Endothelial cell of umbilical vein (primary cell): Measurements from ENCODE around the gene RPS25. TPM values are rescaled to one million over a fixed set of nuclear protein-coding genes. Genes with fewer than 3 reads are reported as not detected.
"Not testable (repeated sequence)": the region's sequence is repeated elsewhere in the genome, so short reads cannot be mapped to it uniquely, and the experiment has no call there.

Source experiments
- BruUV-seq: library from RNA; stranded (reverse); fragments of 400-500 nt; replicated peaks from 2 replicates; lab custom pipeline; 2021; lab: Mats Ljungman, UMichigan
- CTCF ChIA-PET: fragments of 300-600, 350-600 bp; sonication (Branson Sonifier 250); formaldehyde crosslinking; loops from one replicate; lab custom pipeline; 2021; ENCODE audit warnings: antibody characterized with exemption, inconsistent platforms; lab: Charles Lee
- POLR2A ChIA-PET: fragments of 300-600, 350-600 bp; sonication (Branson Sonifier 250); formaldehyde crosslinking; loops from one replicate; lab custom pipeline; 2021; ENCODE audit warnings: antibody characterized with exemption, inconsistent platforms; lab: Charles Lee
- DNase-seq: peaks from one replicate; pipeline ENCODE4 v3.0.0-alpha.2; 2011; ENCODE audit warnings: low read depth, low spot score
- FAIRE-seq: peaks from 2 replicates; lab custom pipeline; 2011; peaks lifted over from hg19 to GRCh38; lab: Jason Lieb, UNC
- H2AFZ ChIP-seq: 2 replicates; pipeline ENCODE4 v1.6.0; 2012; ENCODE audit warnings: low read depth, low read length, control low read depth, inconsistent platforms
- H3K27ac ChIP-seq: 2 replicates; pipeline ENCODE4 v1.5.1; 2011; ENCODE audit warnings: low read depth, mild to moderate bottlenecking, control low read depth, low read length, moderate library complexity; ENCODE audit not compliant: insufficient read depth
- H3K27me3 ChIP-seq, 2 experiments: 2 replicates each; pipeline versions ENCODE4 v1.6.0 to v1.6.1; 2011; ENCODE audit warnings: low read length in 2 of 2, mixed read lengths in 1 of 2; ENCODE audit not compliant: control insufficient read depth in 2 of 2, insufficient read depth in 2 of 2
- H3K36me3 ChIP-seq, 2 experiments: 2 replicates in 1 of 2; 3 replicates in 1 of 2; pipeline ENCODE4 v1.5.1; 2011; ENCODE audit warnings: low read length in 2 of 2, mild to moderate bottlenecking in 1 of 2, moderate library complexity in 1 of 2; ENCODE audit not compliant: control insufficient read depth in 2 of 2, insufficient read depth in 2 of 2; ENCODE audit errors: extremely low read depth in 1 of 2
- H3K4me1 ChIP-seq: 3 replicates; pipeline ENCODE4 v1.5.1; 2011; ENCODE audit warnings: mild to moderate bottlenecking, low read length; ENCODE audit not compliant: control insufficient read depth, insufficient read depth; ENCODE audit errors: extremely low read depth
- H3K4me2 ChIP-seq: 2 replicates; pipeline ENCODE4 v1.6.1; 2011; ENCODE audit warnings: low read length, control low read depth, mixed read lengths; ENCODE audit not compliant: insufficient read depth
- H3K4me3 ChIP-seq, 3 experiments: fragments of 200-600 bp in 1 of 3; sonication (generic), shearing (Covaris generic) in 1 of 3; replicated peaks in 1 of 3; 2 replicates each; pipeline ENCODE4 v1.5.1; 2011 to 2016; ENCODE audit warnings: control low read depth in 3 of 3, low read length in 3 of 3, mild to moderate bottlenecking in 2 of 3, inconsistent platforms in 1 of 3, low read depth in 1 of 3, moderate library complexity in 1 of 3; ENCODE audit not compliant: insufficient read depth in 1 of 3
- H3K79me2 ChIP-seq: 2 replicates; pipeline ENCODE4 v1.6.0; 2012; ENCODE audit warnings: low read length, inconsistent platforms; ENCODE audit not compliant: control insufficient read depth, insufficient read depth
- H3K9ac ChIP-seq: replicated peaks from 2 replicates; pipeline ENCODE3; 2011; ENCODE audit warnings: low read length, control low read depth; ENCODE audit not compliant: insufficient read depth; ENCODE audit errors: extremely low read depth
- H3K9me1 ChIP-seq: replicated peaks from 3 replicates; pipeline ENCODE4 v1.6.0; 2011; ENCODE audit warnings: mild to moderate bottlenecking, low read length; ENCODE audit not compliant: control insufficient read depth, insufficient read depth; ENCODE audit errors: extremely low read depth
- H3K9me3 ChIP-seq: replicated peaks from 2 replicates; pipeline ENCODE4 v1.5.1; 2012; ENCODE audit warnings: low read length, inconsistent platforms; ENCODE audit not compliant: control insufficient read depth, insufficient read depth
- H4K20me1 ChIP-seq: replicated peaks from 2 replicates; pipeline ENCODE3; 2011; ENCODE audit warnings: mild to moderate bottlenecking, low read length; ENCODE audit not compliant: control insufficient read depth, insufficient read depth; ENCODE audit errors: extremely low read depth
- EZH2 ChIP-seq: IDR thresholded peaks from 2 replicates; pipeline ENCODE4 v1.6.1; 2012; ENCODE audit warnings: borderline replicate concordance, low read depth, mild to moderate bottlenecking, moderate library complexity, low read length, inconsistent platforms; ENCODE audit not compliant: severe bottlenecking
- FOS ChIP-seq: IDR thresholded peaks from 2 replicates; pipeline ENCODE4 v1.6.1; 2011; ENCODE audit warnings: mild to moderate bottlenecking, low read length, moderate library complexity, borderline replicate concordance; ENCODE audit not compliant: insufficient read depth
- POLR2A ChIP-seq: IDR thresholded peaks from 2 replicates; pipeline ENCODE4 v1.6.1; 2012; ENCODE audit warnings: low read depth, mild to moderate bottlenecking, control low read depth, low read length
- POLR2AphosphoS5 ChIP-seq: IDR thresholded peaks from 2 replicates; pipeline ENCODE4 v1.6.1; 2012; ENCODE audit warnings: low read depth, mild to moderate bottlenecking, control low read depth, low read length, moderate library complexity; ENCODE audit not compliant: insufficient read depth
- dilution Hi-C: fragments of 300-500 bp; cut with MboI; formaldehyde crosslinking; loops from one replicate; pipeline ENCODE4 v1.15.0; 2019; ENCODE audit warnings: low sequenced_read_pairs; ENCODE audit not compliant: extremely low pct_ligation_motif_present
- intact Hi-C: fragments of 100-400 bp; cut with micrococcal nuclease; formaldehyde crosslinking; loops from one replicate; pipeline ENCODE4 v1.10.0; 2022
- polyA plus RNA-seq, 4 experiments: library from polyadenylated mRNA; depleted of rRNA in 3 of 4; stranded (reverse) in 3 of 4; unstranded in 1 of 4; fragments of >200 nt; gene quantifications; 2 replicates each; pipeline versions ENCODE4 v1.2.1 to v1.2.3, GENCODE V29; 2011 to 2012; ENCODE audit warnings: missing spikeins in 1 of 4
- total RNA-seq: library from RNA; stranded (reverse); gene quantifications from 2 replicates; pipeline ENCODE4 v1.2.3, GENCODE V29; 2021
- TF ChIP-seq, protein P1 (sequence below), 2 donors: IDR thresholded peaks; 1 replicate in 1 of 2; 2 replicates in 1 of 2; pipeline ENCODE4 v1.5.1; 2011; ENCODE audit warnings: low read length in 2 of 2, mild to moderate bottlenecking in 2 of 2, moderate library complexity in 2 of 2, control low read depth in 1 of 2, inconsistent platforms in 1 of 2, low read depth in 1 of 2; ENCODE audit not compliant: insufficient read depth in 1 of 2; ENCODE audit errors: extremely low read depth in 1 of 2

RPS25 gene
- total and polyA plus RNA-seq, 2 donors (not counting 3 experiments of a cell fraction or from before 2014, with no cell fraction given) = 887 to 992 TPM

DNA sequence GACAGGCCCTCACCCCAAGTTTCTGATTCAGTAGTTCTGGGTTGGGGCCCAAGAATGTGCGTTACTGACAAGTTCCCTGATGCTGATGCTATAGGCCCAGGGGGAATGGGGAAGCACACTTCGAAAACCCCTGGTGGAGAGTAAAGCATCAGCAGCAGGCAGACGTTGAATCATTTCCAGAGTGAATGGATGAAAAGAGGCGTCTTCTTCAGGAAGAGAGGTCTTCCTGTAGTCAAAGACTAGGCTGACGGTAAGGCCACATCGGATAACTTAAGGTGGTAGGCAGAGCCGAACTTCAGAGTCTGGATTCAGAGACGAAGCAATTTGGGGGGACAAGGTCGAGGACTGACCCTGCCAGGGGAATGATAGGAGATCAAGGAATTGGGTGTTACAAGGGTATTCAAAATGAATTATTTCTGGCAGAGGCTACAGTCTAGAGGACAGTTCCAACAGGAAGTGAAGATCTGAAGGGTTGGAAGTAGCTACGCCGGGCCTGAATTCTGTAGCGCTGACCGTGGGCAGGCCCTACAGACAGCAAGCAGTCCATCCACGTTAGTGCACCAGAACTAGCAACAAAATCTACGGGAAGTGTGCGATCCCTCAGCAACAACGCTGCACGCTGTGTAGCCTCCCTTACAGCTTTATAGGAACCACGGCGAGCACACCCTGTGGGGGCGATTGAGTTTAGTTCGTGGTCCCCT lies 21.1 kb downstream of the RPS25 start:
- H3K79me2 ChIP-seq = peaks cover 8% of the 10 kb centered on the region
- ChIA-PET CTCF (interaction anchor here (0.5 to 1.6 kb wide), 9 partner anchors 14 to 402 kb away, joined by 3 to 4 read pairs (median 3); no protein-coding TSS in a partner anchor), POLR2A (interaction anchor here (1.4 kb wide), 1 partner anchor 21 kb away, joined by 6 read pairs; the partner anchor contains the start of genes RPS25 and TRAPPC4)
- DNase-seq = peak; percentile 22
- peak; percentile 73 for FAIRE-seq
- no peak for TF ChIP-seq POLR2AphosphoS5
- no peak for TF ChIP-seq EZH2
- TF ChIP-seq POLR2A = no peak
- TF ChIP-seq FOS = no peak
- TF ChIP-seq, protein P1, sequence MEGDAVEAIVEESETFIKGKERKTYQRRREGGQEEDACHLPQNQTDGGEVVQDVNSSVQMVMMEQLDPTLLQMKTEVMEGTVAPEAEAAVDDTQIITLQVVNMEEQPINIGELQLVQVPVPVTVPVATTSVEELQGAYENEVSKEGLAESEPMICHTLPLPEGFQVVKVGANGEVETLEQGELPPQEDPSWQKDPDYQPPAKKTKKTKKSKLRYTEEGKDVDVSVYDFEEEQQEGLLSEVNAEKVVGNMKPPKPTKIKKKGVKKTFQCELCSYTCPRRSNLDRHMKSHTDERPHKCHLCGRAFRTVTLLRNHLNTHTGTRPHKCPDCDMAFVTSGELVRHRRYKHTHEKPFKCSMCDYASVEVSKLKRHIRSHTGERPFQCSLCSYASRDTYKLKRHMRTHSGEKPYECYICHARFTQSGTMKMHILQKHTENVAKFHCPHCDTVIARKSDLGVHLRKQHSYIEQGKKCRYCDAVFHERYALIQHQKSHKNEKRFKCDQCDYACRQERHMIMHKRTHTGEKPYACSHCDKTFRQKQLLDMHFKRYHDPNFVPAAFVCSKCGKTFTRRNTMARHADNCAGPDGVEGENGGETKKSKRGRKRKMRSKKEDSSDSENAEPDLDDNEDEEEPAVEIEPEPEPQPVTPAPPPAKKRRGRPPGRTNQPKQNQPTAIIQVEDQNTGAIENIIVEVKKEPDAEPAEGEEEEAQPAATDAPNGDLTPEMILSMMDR (IDR thresholded peaks at IDR 0.05; ENCODE audit: extremely low read depth in 1 of 2, insufficient read depth in 1 of 2, low read depth in 1 of 2, low read length in 2 of 2) = peak; percentile 16 to 20
- H3K4me2 ChIP-seq = peak overlapping the region; percentile 66
- intact Hi-C loops = loop anchor here (5.0 kb wide), 1 partner anchor 60 kb away; the partner anchor contains the start of gene HYOU1
- peak overlapping the region; percentile 4 for H3K27ac ChIP-seq
- dilution Hi-C loops = no loop called here
- no peaks in the 10 kb centered on the region for H4K20me1 ChIP-seq
- no peaks in the 10 kb centered on the region for H3K9me3 ChIP-seq
- peak overlapping the region; percentile 17 for H3K9ac ChIP-seq
- peaks cover 0 to 3% of the 10 kb centered on the region in 2 experiments for H3K36me3 ChIP-seq
- peaks cover 18% of the 10 kb centered on the region for H3K4me1 ChIP-seq
- no peaks in the 10 kb centered on the region for H3K27me3 ChIP-seq
- peak overlapping the region; percentile 66 for H2AFZ ChIP-seq
- no peaks in the 10 kb centered on the region for H3K9me1 ChIP-seq
- peak overlapping the region; percentile 61 to 81 (median 62) for H3K4me3 ChIP-seq
- TSS peak; percentile 12 for BruUV-seq

DNA sequence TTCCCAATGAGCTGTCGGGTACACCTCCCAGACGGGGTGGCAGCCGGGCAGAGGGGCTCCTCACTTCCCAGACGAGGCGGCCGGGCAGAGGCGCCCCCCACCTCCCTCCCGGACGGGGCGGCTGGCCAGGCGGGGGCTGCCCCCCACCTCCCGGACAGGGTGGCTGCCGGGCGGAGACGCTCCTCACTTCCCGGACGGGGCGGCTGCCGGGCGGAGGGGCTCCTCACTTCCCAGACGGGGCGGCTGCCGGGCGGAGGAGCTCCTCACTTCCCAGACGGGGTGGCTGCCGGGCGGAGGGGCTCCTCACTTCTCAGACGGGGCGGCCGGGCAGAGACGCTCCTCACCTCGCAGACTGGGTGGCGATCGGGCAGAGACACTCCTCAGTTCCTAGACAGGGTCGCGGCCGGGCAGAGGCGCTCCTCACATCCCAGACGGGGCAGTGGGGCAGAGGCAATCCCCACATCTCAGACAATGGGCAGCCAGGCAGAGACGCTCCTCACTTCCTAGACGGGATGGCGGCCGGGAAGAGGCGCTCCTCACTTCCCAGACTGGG lies 26.6 kb downstream of the RPS25 start:
- H3K4me3 ChIP-seq, H3K9ac ChIP-seq, H3K36me3 ChIP-seq, H3K27me3 ChIP-seq, H2AFZ ChIP-seq, DNase-seq, H3K4me1 ChIP-seq, H4K20me1 ChIP-seq, dilution Hi-C loops, H3K9me3 ChIP-seq, H3K27ac ChIP-seq, CTCF ChIA-PET, intact Hi-C loops, H3K9me1 ChIP-seq, H3K4me2 ChIP-seq, FAIRE-seq, BruUV-seq, POLR2A ChIA-PET, H3K79me2 ChIP-seq: not testable (repeated sequence)
